Thyroid gland (tissue), 4 donors: Measurements from ENCODE around the gene TTC9B.

Experiments used
- CTCF ChIP-seq, 6 experiments: fragments of 200-600 bp in 3 of 6; fragments of 450-650 bp in 3 of 6; sonication (generic) in 3 of 6; IDR thresholded peaks; one replicate each; pipeline ENCODE4 v1.5.1; 2016 to 2019; ENCODE audit warnings: antibody characterized with exemption in 6 of 6, mild to moderate bottlenecking in 2 of 6, inconsistent platforms in 1 of 6, moderate library complexity in 1 of 6
- POLR2A ChIP-seq, 2 donors: fragments of 450-650 bp; IDR thresholded peaks; one replicate each; pipeline ENCODE4 v1.6.1; 2017; ENCODE audit warnings: antibody characterized with exemption in 2 of 2, mild to moderate bottlenecking in 2 of 2, moderate library complexity in 1 of 2

GRCh38 chr19:40241125-40241808 lies 23.1 kb upstream of the TTC9B start:
- TF ChIP-seq POLR2A (IDR thresholded peaks at IDR 0.05): no peak
- TF ChIP-seq CTCF (IDR thresholded peaks at IDR 0.05): no peak
